HG02885 (cell line): ENCODE results near the gene FGF2.
"Not testable (repeated sequence)": the region's sequence is repeated elsewhere in the genome, so short reads cannot be mapped to it uniquely, and the experiment has no call there.

ENCODE experiments used
- ATAC-seq: cut with Tn5 transposase; IDR thresholded peaks from one replicate; pipeline ENCODE4 v1.9.1; 2021; ENCODE audit warnings: mild to moderate bottlenecking; ENCODE audit not compliant: unreplicated experiment, poor library complexity

The FGF2 gene

GRCh38 chr4:122811781-122812180, 14.8 kb upstream of the FGF2 start:
- not testable (repeated sequence) for ATAC-seq

- ATAC-seq: not testable (repeated sequence)
Observed at GRCh38 chr4:122812823-122813222, 13.8 kb upstream of the FGF2 start.

DNA sequence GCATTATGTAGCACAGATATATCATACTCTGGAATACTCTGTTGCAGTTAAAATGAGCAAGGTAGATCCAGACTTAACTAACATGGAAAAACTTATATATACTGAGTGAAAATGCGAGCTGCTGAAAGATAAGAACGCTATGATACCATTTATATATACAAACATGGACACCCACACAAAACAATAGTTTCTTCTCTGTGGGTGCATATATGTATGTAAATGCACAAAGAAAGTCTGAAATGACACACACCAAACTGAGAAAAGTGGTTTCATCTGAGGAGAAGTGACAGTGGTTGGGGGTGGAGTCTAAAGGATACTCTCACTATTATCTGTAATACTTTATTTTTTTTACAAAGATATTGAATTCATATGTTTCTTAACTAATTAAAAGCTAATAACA, 12.2 kb upstream of the FGF2 start:
- ATAC-seq: peak; percentile 100

- ATAC-seq: peak; percentile 54
Observed at GRCh38 chr4:122815248-122815647, 11.4 kb upstream of the FGF2 start.

DNA sequence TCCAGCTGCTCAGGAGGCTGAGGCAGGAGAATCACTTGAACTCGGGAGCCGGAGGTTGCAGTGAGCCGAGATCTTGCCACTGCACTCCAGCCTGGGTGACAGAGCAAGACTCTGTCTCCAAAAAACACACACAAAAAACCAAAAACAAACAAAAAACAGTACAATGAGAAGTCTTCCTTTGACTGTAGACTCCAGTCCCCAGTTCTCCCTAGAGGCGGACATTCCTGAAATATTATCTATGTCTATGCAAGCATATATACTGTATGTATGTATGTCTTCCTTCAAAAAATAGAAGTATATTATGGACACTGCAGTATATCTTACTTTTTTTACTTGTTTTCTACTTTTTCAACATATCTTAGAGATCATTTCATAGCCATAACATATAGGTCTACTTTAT, 10.2 kb upstream of the FGF2 start:
- ATAC-seq: no peak

DNA sequence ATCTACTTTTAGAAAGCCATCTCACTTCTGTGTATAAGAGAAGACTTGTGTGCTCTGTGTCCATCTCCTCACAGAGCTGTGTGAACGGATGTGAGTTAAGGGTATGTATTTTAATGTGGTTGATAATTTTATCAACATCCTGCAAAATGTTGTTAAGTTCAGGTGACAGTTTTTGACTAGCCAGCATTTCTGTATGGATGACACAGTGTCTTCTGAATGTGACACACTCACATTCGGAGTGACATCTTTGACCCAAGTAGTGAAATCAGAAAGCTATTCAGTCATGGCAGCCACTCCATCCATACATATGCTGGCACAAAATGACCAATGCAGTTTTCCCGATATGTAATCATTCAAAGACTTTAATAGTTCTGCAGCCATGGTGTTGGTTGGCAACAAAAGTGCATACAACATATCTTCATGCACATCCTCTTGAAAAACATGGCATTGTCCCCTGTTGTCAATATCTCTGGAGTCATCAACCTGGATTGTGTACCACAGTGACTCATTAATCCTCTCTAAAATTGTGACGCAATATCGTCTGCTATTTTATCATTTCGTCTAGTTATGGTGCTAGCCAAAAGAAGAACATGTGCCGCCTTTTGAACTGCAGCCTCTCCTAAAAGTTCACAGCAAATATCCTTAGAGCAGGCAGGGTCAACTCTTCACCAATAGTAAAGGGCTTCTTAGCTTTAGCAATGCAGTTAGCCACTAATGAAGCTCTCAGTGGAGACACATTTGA, 6.8 kb upstream of the FGF2 start:
- ATAC-seq: no peak

- no peak for ATAC-seq
Observed at GRCh38 chr4:122821092-122821491, 5.5 kb upstream of the FGF2 start.

GRCh38 chr4:122822466-122822865, 4.2 kb upstream of the FGF2 start:
- ATAC-seq: no peak

DNA sequence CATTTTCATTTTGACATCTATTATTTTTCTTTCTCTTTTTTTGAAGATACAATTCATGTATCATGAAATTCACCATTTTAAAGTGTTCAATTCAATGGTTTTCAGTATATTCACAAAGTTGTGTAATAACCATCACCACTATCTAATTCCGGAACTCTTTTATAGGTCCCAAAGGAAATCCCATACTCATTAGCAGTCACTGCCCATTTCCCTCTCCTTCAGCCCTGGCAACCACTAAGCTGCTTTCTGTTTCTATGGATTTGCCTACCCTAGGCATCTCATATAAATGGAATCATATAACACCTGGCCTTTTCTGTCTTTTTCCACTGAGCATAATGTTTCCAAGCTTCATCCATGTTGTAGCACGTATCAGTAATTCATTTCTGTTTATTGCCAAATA, 3.2 kb upstream of the FGF2 start:
- no peak for ATAC-seq

DNA sequence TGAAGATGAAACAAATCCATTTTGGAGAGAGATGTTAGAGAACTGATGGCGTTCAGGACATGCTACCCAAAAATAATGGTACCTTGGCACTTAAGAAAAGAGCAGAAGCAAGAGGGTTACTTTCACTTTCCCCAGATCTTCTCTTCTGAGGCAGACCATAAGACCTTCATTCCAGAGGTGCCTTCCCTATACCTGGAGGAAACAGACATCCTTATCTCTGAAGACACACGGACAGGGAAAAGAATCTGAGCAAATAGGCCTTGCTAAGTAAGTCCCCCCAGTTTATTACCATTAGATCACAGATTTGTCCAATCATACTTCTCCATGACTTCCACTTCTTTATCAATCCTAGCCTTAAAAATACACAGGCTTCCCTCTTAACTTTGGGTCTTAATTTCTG, 2.0 kb upstream of the FGF2 start:
- no peak for ATAC-seq

GRCh38 chr4:122826079-122826527, 528 bp upstream of the FGF2 start:
- ATAC-seq: no peak

- peak; percentile 47 for ATAC-seq
Observed at GRCh38 chr4:122827258-122827878, 737 bp downstream of the FGF2 start.

DNA sequence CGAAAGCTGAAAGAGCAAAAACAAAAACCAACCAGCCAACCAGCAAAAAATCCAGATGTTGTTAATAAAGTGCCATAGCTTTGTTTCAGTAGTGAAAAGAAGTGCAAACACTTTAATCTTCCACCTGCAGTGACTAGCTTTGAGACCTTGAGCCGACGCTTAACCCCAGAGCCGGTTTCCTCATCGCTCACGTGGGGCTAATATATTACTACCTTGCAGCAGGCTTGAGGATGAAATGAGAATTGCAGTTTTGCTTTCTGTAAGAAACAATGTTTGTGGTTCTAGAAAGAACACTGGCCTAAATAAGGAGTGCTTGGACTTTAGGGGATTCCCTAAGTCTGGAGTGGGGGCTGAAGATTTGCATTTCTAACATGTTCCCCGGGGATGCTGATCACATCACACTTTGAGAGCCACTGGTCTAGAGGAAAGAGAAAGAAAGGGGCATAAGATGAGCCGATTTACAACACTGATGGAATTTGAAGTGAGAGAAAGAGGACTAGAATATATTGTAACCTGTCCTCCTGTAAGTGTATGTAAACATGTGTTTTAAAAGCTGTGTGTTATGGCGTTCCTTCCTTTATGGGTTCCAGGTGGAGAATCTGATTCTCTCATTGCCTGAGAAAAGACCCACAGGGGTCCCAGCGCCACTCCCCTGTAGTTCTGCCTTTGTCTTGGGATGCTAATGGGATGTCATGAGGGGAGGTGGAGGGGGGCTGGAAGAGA, 1.4 kb downstream of the FGF2 start:
- ATAC-seq: peak; percentile 90

- no peak for ATAC-seq
Observed at GRCh38 chr4:122830426-122831095, 3.9 kb downstream of the FGF2 start.

- no peak for ATAC-seq
Observed at GRCh38 chr4:122831515-122832196, 5.0 kb downstream of the FGF2 start.

DNA sequence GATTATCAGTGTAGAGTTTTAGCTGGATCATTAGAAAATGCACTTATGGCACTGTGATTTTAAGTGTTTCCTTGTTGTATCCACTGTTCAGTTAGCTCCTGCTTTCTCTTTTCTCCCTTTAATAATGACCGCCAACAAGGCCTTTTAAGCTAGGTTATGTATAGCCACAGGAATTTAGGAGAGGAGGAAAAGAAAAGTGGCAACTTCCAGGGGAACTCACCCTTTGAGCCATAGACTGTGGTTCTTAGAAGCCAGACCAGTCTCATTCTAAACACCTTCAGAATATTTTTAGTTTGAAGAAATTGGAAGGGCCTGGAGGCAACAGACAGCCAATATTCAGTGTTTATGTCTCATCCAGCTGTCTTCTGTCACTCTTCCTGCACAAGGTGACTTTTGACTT, 6.1 kb downstream of the FGF2 start:
- no peak for ATAC-seq

DNA sequence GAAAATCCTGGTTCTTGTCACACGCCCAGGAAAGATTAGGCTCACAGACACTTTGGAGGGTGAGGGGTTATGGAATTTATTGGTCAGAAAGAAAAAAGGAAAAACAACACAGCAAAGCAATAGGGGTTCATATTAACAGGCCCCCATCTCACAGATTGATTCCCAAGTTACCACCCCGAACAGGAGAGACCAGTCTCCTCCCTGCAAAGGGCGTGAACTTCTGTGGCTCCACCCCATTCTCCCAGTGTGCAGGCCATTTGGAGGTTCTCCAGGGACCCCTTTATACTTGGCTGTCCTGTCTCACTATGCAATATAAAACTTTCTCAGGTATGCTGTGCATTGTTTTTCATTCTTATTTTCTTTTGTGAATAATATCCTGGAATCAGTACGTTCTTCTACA, 7.4 kb downstream of the FGF2 start:
- no peak for ATAC-seq

- no peak for ATAC-seq
Observed at GRCh38 chr4:122836941-122837340, 10.3 kb downstream of the FGF2 start.

GRCh38 chr4:122838034-122838433, 11.4 kb downstream of the FGF2 start:
- no peak for ATAC-seq

- ATAC-seq: no peak
Observed at GRCh38 chr4:122842392-122842791, 15.8 kb downstream of the FGF2 start.
